ENCODE results near the gene BHMT.
"Not testable (repeated sequence)": the region's sequence is repeated elsewhere in the genome, so short reads cannot be mapped to it uniquely, and the experiment has no call there.

The BHMT gene

DNA sequence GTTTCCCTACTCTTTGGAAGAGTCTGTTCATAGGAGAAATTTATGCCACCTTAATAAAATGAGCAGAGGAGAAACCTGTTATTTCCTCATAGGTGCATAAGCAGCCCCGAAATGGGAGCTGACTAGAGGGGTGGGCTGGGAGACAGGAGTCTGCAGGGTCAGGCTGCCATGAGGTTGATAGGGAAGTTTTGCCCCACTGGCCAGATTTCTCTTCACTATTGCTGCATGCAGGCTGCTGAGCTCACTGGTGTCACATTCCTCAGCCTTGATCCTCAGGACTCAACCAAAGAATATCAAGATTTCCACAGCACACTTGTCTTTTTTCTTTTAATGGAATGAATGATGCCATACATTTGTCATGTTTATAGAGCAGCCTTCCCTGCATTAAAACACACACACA is 60.7 kb downstream of the BHMT start:
- TF ChIP-seq, protein P1, sequence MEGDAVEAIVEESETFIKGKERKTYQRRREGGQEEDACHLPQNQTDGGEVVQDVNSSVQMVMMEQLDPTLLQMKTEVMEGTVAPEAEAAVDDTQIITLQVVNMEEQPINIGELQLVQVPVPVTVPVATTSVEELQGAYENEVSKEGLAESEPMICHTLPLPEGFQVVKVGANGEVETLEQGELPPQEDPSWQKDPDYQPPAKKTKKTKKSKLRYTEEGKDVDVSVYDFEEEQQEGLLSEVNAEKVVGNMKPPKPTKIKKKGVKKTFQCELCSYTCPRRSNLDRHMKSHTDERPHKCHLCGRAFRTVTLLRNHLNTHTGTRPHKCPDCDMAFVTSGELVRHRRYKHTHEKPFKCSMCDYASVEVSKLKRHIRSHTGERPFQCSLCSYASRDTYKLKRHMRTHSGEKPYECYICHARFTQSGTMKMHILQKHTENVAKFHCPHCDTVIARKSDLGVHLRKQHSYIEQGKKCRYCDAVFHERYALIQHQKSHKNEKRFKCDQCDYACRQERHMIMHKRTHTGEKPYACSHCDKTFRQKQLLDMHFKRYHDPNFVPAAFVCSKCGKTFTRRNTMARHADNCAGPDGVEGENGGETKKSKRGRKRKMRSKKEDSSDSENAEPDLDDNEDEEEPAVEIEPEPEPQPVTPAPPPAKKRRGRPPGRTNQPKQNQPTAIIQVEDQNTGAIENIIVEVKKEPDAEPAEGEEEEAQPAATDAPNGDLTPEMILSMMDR (IDR thresholded peaks at IDR 0.05; ENCODE audit: insufficient read depth, low read length, missing control alignments) = no peak
- POLR2A ChIA-PET = no interaction called here

GRCh38 chr5:79173626-79174025 is 62.0 kb downstream of the BHMT start:
- H3K4me3 ChIP-seq (ENCODE audit: low read depth, low read length) = no peak overlapping the region
- ChIA-PET POLR2A (no interaction called here), CTCF (interaction anchor here (0.7 kb wide), 1 partner anchor 15 kb away, joined by 3 read pairs; no protein-coding TSS in a partner anchor)
- no peak for DNase-seq (ENCODE audit: low read depth, low spot score)
- TF ChIP-seq, protein P1 (IDR thresholded peaks at IDR 0.05; ENCODE audit: insufficient read depth, low read length, missing control alignments) = no peak

More for the DNA sequence above, 60.7 kb downstream of the BHMT start:
- H3K4me3 ChIP-seq (ENCODE audit: low read depth, low read length) = no peak overlapping the region
- CTCF ChIA-PET = interaction anchor here (1.8 kb wide), 1 partner anchor 147 kb away, joined by 6 read pairs; no protein-coding TSS in a partner anchor
- DNase-seq (ENCODE audit: low read depth, low spot score) = no peak

GRCh38 chr5:79180449-79180848 is 68.8 kb downstream of the BHMT start:
- H3K4me3 ChIP-seq (ENCODE audit: low read depth, low read length); POLR2A ChIA-PET: not testable (repeated sequence)

GRCh38 chr5:79181419-79182022 is 69.9 kb downstream of the BHMT start:
- no peak for DNase-seq (ENCODE audit: low read depth, low spot score)
- H3K4me3 ChIP-seq (ENCODE audit: low read depth, low read length) = no peak overlapping the region
- TF ChIP-seq, protein P1 (IDR thresholded peaks at IDR 0.05; ENCODE audit: insufficient read depth, low read length, missing control alignments) = no peak
- CTCF ChIA-PET = interaction anchor here (0.9 to 1.2 kb wide), 2 partner anchors 48 to 156 kb away, joined by 3 read pairs; no protein-coding TSS in a partner anchor
- POLR2A ChIA-PET = no interaction called here

More at GRCh38 chr5:79180449-79180848, 68.8 kb downstream of the BHMT start:
- not testable (repeated sequence) for DNase-seq (ENCODE audit: low read depth, low spot score)
- CTCF ChIA-PET = interaction anchor here (0.9 kb wide), 1 partner anchor 47 kb away, joined by 3 read pairs; no protein-coding TSS in a partner anchor

Data from AG04449 (cell line).